Measurements from ENCODE around the gene CEND1. TPM values are rescaled to one million over a fixed set of nuclear protein-coding genes. Genes with fewer than 3 reads are reported as not detected.

CEND1 gene
- total and polyA plus RNA-seq, 2 of the 13 experiments (the other 11 are each of a cell fraction or from before 2014, with no cell fraction given): not detected

GRCh38 chr11:777288-778255 is 12.3 kb downstream of the CEND1 start, which contains the start of gene GATD1 (continued):
- TF ChIP-seq LCORL (IDR thresholded peaks at IDR 0.05) (no peak), LCORL (CRISPR knock-in tag; IDR thresholded peaks at IDR 0.05) (0 out of 2 replicates have a peak, but pooled peaks have one; percentile 37), ZNF747 (CRISPR knock-in tag; IDR thresholded peaks at IDR 0.05; ENCODE audit: borderline replicate concordance) (no peak), MBD4 (IDR thresholded peaks at IDR 0.05; ENCODE audit: borderline replicate concordance, low read length) (no peak), ZNF670 (CRISPR knock-in tag; IDR thresholded peaks at IDR 0.05; ENCODE audit: borderline replicate concordance) (no peak), DMTF1 (CRISPR knock-in tag; IDR thresholded peaks at IDR 0.05) (no peak), ZBTB2 (CRISPR knock-in tag; IDR thresholded peaks at IDR 0.05; ENCODE audit: low read depth) (no peak), ZNF224 (CRISPR knock-in tag; IDR thresholded peaks at IDR 0.05) (0 out of 2 replicates have a peak, but pooled peaks have one; percentile 55), TBX2 (CRISPR knock-in tag; IDR thresholded peaks at IDR 0.05; ENCODE audit: borderline replicate concordance) (peak; percentile 61), FIP1L1 (IDR thresholded peaks at IDR 0.05; ENCODE audit: borderline replicate concordance, insufficient read depth, low read depth, low read length) (no peak), HNRNPL (IDR thresholded peaks at IDR 0.05; ENCODE audit: low read depth, low read length) (no peak), MAFK (conservative IDR thresholded peaks at IDR 0.05 in 1 of 2, IDR thresholded peaks at IDR 0.05 in 1 of 2; ENCODE audit: low read length in 2 of 2) (no peak), MZF1 (CRISPR knock-in tag; IDR thresholded peaks at IDR 0.05; ENCODE audit: borderline replicate concordance) (no peak), CBX5 (CRISPR knock-in tag; IDR thresholded peaks at IDR 0.05; ENCODE audit: borderline replicate concordance) (no peak), ZBTB25 (CRISPR knock-in tag; IDR thresholded peaks at IDR 0.05) (no peak), TARDBP (CRISPR knock-in tag; IDR thresholded peaks at IDR 0.05) (no peak), HIVEP1 (CRISPR knock-in tag; IDR thresholded peaks at IDR 0.05) (no peak), ZNF264 (CRISPR knock-in tag; IDR thresholded peaks at IDR 0.05) (no peak), ZNF207 (IDR thresholded peaks at IDR 0.05; ENCODE audit: borderline replicate concordance) (no peak), ZNF253 (CRISPR knock-in tag; IDR thresholded peaks at IDR 0.05; ENCODE audit: borderline replicate concordance) (no peak; the same call in 1 of the 2 replicates), SNAPC5 (CRISPR knock-in tag; IDR thresholded peaks at IDR 0.05; ENCODE audit: borderline replicate concordance) (no peak), ZNF674 (CRISPR knock-in tag; IDR thresholded peaks at IDR 0.05; ENCODE audit: low read depth) (0 out of 2 replicates have a peak, but pooled peaks have one; percentile 59), ELF1 (CRISPR knock-in tag; IDR thresholded peaks at IDR 0.05) (no peak), MTERF4 (CRISPR knock-in tag; IDR thresholded peaks at IDR 0.05) (no peak)

Data from HepG2 (cell line).